Measurements from ENCODE around the gene GOLGA6L10. TPM values are rescaled to one million over a fixed set of nuclear protein-coding genes. Genes with fewer than 3 reads are reported as not detected.
"Not testable (repeated sequence)": the region's sequence is repeated elsewhere in the genome, so short reads cannot be mapped to it uniquely, and the experiment has no call there.

GOLGA6L10 gene
- total and polyA plus RNA-seq, 4 donors: 2.3 to 8.1 (median 3.9) TPM

- H3K36me3 ChIP-seq (ENCODE audit: control insufficient read depth, insufficient read depth, low read length): peaks cover 18% of the 10 kb centered on the region
- WGBS (ENCODE audit: insufficient coverage): 91% methylated on average over 18 of the region's 21 CpGs
- not testable (repeated sequence) for H3K4me1 ChIP-seq (ENCODE audit: control insufficient read depth, insufficient read depth, low read length); DNase-seq (ENCODE audit: low read depth in 4 of 6, low spot score in 6 of 6); H3K9me3 ChIP-seq (ENCODE audit: control insufficient read depth, insufficient read depth, low read length); H3K4me3 ChIP-seq (ENCODE audit: low read depth, low read length); H3K27me3 ChIP-seq (ENCODE audit: control insufficient read depth, insufficient read depth, low read length); H3K27ac ChIP-seq (ENCODE audit: low read depth, low read length)
Observed at GRCh38 chr15:82313951-82314768, 35.1 kb downstream of the GOLGA6L10 start.

GRCh38 chr15:82313446-82313845, 35.8 kb downstream of the GOLGA6L10 start:
- 80% methylated on average over 1 of the region's 2 CpGs for WGBS (ENCODE audit: insufficient coverage)
- H3K9me3 ChIP-seq (ENCODE audit: control insufficient read depth, insufficient read depth, low read length): no peaks in the 10 kb centered on the region

GRCh38 chr15:82312586-82313349, 36.5 kb downstream of the GOLGA6L10 start:
- DNase-seq (ENCODE audit: low read depth in 4 of 6, low spot score in 6 of 6): peak in 2 of 6 donors; percentile 50 to 56
- Histone ChIP-seq H3K27ac (ENCODE audit: low read depth, low read length) (no peak overlapping the region), H3K9me3 (ENCODE audit: control insufficient read depth, insufficient read depth, low read length) (no peaks in the 10 kb centered on the region), H3K27me3 (ENCODE audit: control insufficient read depth, insufficient read depth, low read length) (no peaks in the 10 kb centered on the region), H3K4me1 (ENCODE audit: control insufficient read depth, insufficient read depth, low read length) (peaks cover 6% of the 10 kb centered on the region), H3K4me3 (ENCODE audit: low read depth, low read length) (no peak overlapping the region), H3K36me3 (ENCODE audit: control insufficient read depth, insufficient read depth, low read length) (peaks cover 18% of the 10 kb centered on the region)
- 72% methylated on average over 5 of the region's 8 CpGs for WGBS (ENCODE audit: insufficient coverage)

More at GRCh38 chr15:82313446-82313845, 35.8 kb downstream of the GOLGA6L10 start:
- Histone ChIP-seq H3K27ac (ENCODE audit: low read depth, low read length) (no peak overlapping the region), H3K4me1 (ENCODE audit: control insufficient read depth, insufficient read depth, low read length) (peaks cover 6% of the 10 kb centered on the region), H3K36me3 (ENCODE audit: control insufficient read depth, insufficient read depth, low read length) (peaks cover 18% of the 10 kb centered on the region), H3K4me3 (ENCODE audit: low read depth, low read length) (no peak overlapping the region), H3K27me3 (ENCODE audit: control insufficient read depth, insufficient read depth, low read length) (no peaks in the 10 kb centered on the region)
- no peak for DNase-seq (ENCODE audit: low read depth in 4 of 6, low spot score in 6 of 6)

GRCh38 chr15:82311321-82311720, 38.0 kb downstream of the GOLGA6L10 start:
- DNase-seq (ENCODE audit: low read depth in 4 of 6, low spot score in 6 of 6); H3K4me1 ChIP-seq (ENCODE audit: control insufficient read depth, insufficient read depth, low read length); H3K4me3 ChIP-seq (ENCODE audit: low read depth, low read length); H3K27ac ChIP-seq (ENCODE audit: low read depth, low read length); H3K9me3 ChIP-seq (ENCODE audit: control insufficient read depth, insufficient read depth, low read length); H3K27me3 ChIP-seq (ENCODE audit: control insufficient read depth, insufficient read depth, low read length): not testable (repeated sequence)
- peaks cover 14% of the 10 kb centered on the region for H3K36me3 ChIP-seq (ENCODE audit: control insufficient read depth, insufficient read depth, low read length)
- 93% methylated on average over 3 of the region's 5 CpGs for WGBS (ENCODE audit: insufficient coverage)

- H3K27ac ChIP-seq (ENCODE audit: low read depth, low read length): no peak overlapping the region
- DNase-seq (ENCODE audit: low read depth in 4 of 6, low spot score in 6 of 6): no peak
- no CpG with 5 or more reads among the region's 2 CpGs for WGBS (ENCODE audit: insufficient coverage)
- no peaks in the 10 kb centered on the region for H3K4me1 ChIP-seq (ENCODE audit: control insufficient read depth, insufficient read depth, low read length)
- H3K9me3 ChIP-seq (ENCODE audit: control insufficient read depth, insufficient read depth, low read length): no peaks in the 10 kb centered on the region
- no peak overlapping the region for H3K4me3 ChIP-seq (ENCODE audit: low read depth, low read length)
- peaks cover 5% of the 10 kb centered on the region for H3K36me3 ChIP-seq (ENCODE audit: control insufficient read depth, insufficient read depth, low read length)
- H3K27me3 ChIP-seq (ENCODE audit: control insufficient read depth, insufficient read depth, low read length): no peaks in the 10 kb centered on the region
Observed at GRCh38 chr15:82309802-82310201, 39.5 kb downstream of the GOLGA6L10 start.

GRCh38 chr15:82307714-82308081, 41.6 kb downstream of the GOLGA6L10 start:
- Histone ChIP-seq H3K4me3 (ENCODE audit: low read depth, low read length) (no peak overlapping the region), H3K9me3 (ENCODE audit: control insufficient read depth, insufficient read depth, low read length) (no peaks in the 10 kb centered on the region), H3K36me3 (ENCODE audit: control insufficient read depth, insufficient read depth, low read length) (no peaks in the 10 kb centered on the region), H3K27me3 (ENCODE audit: control insufficient read depth, insufficient read depth, low read length) (no peaks in the 10 kb centered on the region), H3K27ac (ENCODE audit: low read depth, low read length) (no peak overlapping the region), H3K4me1 (ENCODE audit: control insufficient read depth, insufficient read depth, low read length) (no peaks in the 10 kb centered on the region)
- 88% methylated on average over 4 of the region's 8 CpGs for WGBS (ENCODE audit: insufficient coverage)
- no peak for DNase-seq (ENCODE audit: low read depth in 4 of 6, low spot score in 6 of 6)

- Histone ChIP-seq H3K9me3 (ENCODE audit: control insufficient read depth, insufficient read depth, low read length) (no peaks in the 10 kb centered on the region), H3K27ac (ENCODE audit: low read depth, low read length) (no peak overlapping the region), H3K36me3 (ENCODE audit: control insufficient read depth, insufficient read depth, low read length) (no peaks in the 10 kb centered on the region), H3K27me3 (ENCODE audit: control insufficient read depth, insufficient read depth, low read length) (no peaks in the 10 kb centered on the region), H3K4me3 (ENCODE audit: low read depth, low read length) (no peak overlapping the region), H3K4me1 (ENCODE audit: control insufficient read depth, insufficient read depth, low read length) (no peaks in the 10 kb centered on the region)
- no peak for DNase-seq (ENCODE audit: low read depth in 4 of 6, low spot score in 6 of 6)
- 91% methylated on average over 16 of the region's 16 CpGs for WGBS (ENCODE audit: insufficient coverage)
Observed at GRCh38 chr15:82306791-82307713, 42.2 kb downstream of the GOLGA6L10 start.

GRCh38 chr15:82305621-82306048, 43.6 kb downstream of the GOLGA6L10 start:
- DNase-seq (ENCODE audit: low read depth in 4 of 6, low spot score in 6 of 6): no peak
- no peaks in the 10 kb centered on the region for H3K27me3 ChIP-seq (ENCODE audit: control insufficient read depth, insufficient read depth, low read length)
- no peaks in the 10 kb centered on the region for H3K9me3 ChIP-seq (ENCODE audit: control insufficient read depth, insufficient read depth, low read length)
- peaks cover 4% of the 10 kb centered on the region for H3K36me3 ChIP-seq (ENCODE audit: control insufficient read depth, insufficient read depth, low read length)
- H3K4me3 ChIP-seq (ENCODE audit: low read depth, low read length): no peak overlapping the region
- no peaks in the 10 kb centered on the region for H3K4me1 ChIP-seq (ENCODE audit: control insufficient read depth, insufficient read depth, low read length)
- H3K27ac ChIP-seq (ENCODE audit: low read depth, low read length): no peak overlapping the region
- 81% methylated on average over 7 of the region's 7 CpGs for WGBS (ENCODE audit: insufficient coverage)

GRCh38 chr15:82304778-82305090, 44.5 kb downstream of the GOLGA6L10 start:
- 71% methylated on average over 1 of the region's 4 CpGs for WGBS (ENCODE audit: insufficient coverage)
- Histone ChIP-seq H3K9me3 (ENCODE audit: control insufficient read depth, insufficient read depth, low read length) (no peaks in the 10 kb centered on the region), H3K36me3 (ENCODE audit: control insufficient read depth, insufficient read depth, low read length) (peaks cover 5% of the 10 kb centered on the region), H3K4me1 (ENCODE audit: control insufficient read depth, insufficient read depth, low read length) (no peaks in the 10 kb centered on the region), H3K4me3 (ENCODE audit: low read depth, low read length) (no peak overlapping the region), H3K27ac (ENCODE audit: low read depth, low read length) (no peak overlapping the region), H3K27me3 (ENCODE audit: control insufficient read depth, insufficient read depth, low read length) (no peaks in the 10 kb centered on the region)
- no peak for DNase-seq (ENCODE audit: low read depth in 4 of 6, low spot score in 6 of 6)
